Ovary (tissue), 3 donors: Measurements from ENCODE around the gene UNC5A.

Experiments
- CTCF ChIP-seq, 3 donors: fragments of 450-650 bp in 2 of 3; fragments of 200-600 bp in 1 of 3; IDR thresholded peaks; one replicate each; pipeline versions ENCODE4 v1.5.1 to v1.8.0; 2016 to 2022; ENCODE audit warnings: antibody characterized with exemption in 3 of 3, mild to moderate bottlenecking in 1 of 3
- EP300 ChIP-seq: sonication (generic); formaldehyde crosslinking; IDR thresholded peaks from one replicate; pipeline ENCODE4 v1.6.1; 2017; ENCODE audit warnings: antibody characterized with exemption
- POLR2A ChIP-seq: fragments of 450-650 bp; IDR thresholded peaks from one replicate; pipeline ENCODE4 v1.6.1; 2017; ENCODE audit warnings: antibody characterized with exemption, mild to moderate bottlenecking, moderate library complexity
- donor health status: DM: no; HTN: no; CAD: no.

DNA sequence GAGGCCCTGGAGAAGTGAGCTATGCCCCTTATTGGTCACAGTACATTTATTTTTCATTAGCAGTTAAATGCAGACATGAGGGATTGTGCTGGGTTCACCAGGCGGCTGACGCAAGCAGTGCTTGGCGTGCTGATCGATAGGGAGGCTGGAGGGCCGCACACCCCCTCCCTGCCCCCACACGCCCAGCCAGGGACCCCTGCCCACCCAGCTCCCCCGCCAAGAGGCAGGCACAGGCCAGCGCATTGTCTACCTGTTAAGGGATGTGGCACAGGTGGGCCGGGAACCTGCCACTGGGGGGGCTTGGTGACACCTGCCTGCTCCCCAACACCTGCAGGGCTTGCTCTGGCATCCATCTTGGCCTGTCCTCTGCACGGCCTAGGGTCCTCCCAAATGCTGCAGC lies 49.6 kb downstream of the UNC5A start:
- TF ChIP-seq CTCF (IDR thresholded peaks at IDR 0.05) (no peak), POLR2A (no peak), EP300 (no peak)
